Inflammatory macrophage treated with lipopolysaccharide for 1 hour (primary cell): ENCODE measurements around the gene CFAP65.

Experiments
- DNase-seq, 2 donors: peaks; one replicate each; pipeline ENCODE4 v3.0.0-alpha.2; 2020 to 2022

Gene CFAP65

GRCh38 chr2:219010162-219010756 is 31.1 kb downstream of the CFAP65 start:
- no peak for DNase-seq

- DNase-seq: no peak
These were observed 32.0 kb downstream of the CFAP65 start for GRCh38 chr2:219009294-219009693.

GRCh38 chr2:219003979-219004378 is 37.3 kb downstream of the CFAP65 start:
- DNase-seq: no peak

GRCh38 chr2:219003267-219003634 is 38.1 kb downstream of the CFAP65 start:
- no peak for DNase-seq

- DNase-seq: no peak
These were observed 38.7 kb downstream of the CFAP65 start for GRCh38 chr2:219002395-219003266.

- DNase-seq: no peak
These were observed 39.5 kb downstream of the CFAP65 start for GRCh38 chr2:219001577-219002394.

- no peak for DNase-seq
These were observed 40.2 kb downstream of the CFAP65 start for GRCh38 chr2:219001100-219001576.

GRCh38 chr2:219000569-219000960 is 40.8 kb downstream of the CFAP65 start:
- no peak for DNase-seq

GRCh38 chr2:218999881-219000568 is 41.3 kb downstream of the CFAP65 start:
- DNase-seq: no peak

GRCh38 chr2:218999021-218999880 is 42.1 kb downstream of the CFAP65 start:
- DNase-seq: no peak

- no peak for DNase-seq
These were observed 42.8 kb downstream of the CFAP65 start for GRCh38 chr2:218998414-218999002.

GRCh38 chr2:218997731-218998130 is 43.6 kb downstream of the CFAP65 start:
- DNase-seq: no peak

- no peak for DNase-seq
These were observed 44.4 kb downstream of the CFAP65 start for GRCh38 chr2:218996937-218997336.

- peak; percentile 47 to 88 for DNase-seq
These were observed 45.2 kb downstream of the CFAP65 start for GRCh38 chr2:218995972-218996711.

- no peak for DNase-seq
These were observed 45.8 kb downstream of the CFAP65 start for GRCh38 chr2:218995561-218995960.

- DNase-seq: no peak
These were observed 47.7 kb downstream of the CFAP65 start, which contains the start of gene CRYBA2 for GRCh38 chr2:218993345-218994315. TSS of gene CRYBA2 (minus strand) at chr2:218993422. CDS start at chr2:218993176, 246 bp downstream.

- no peak for DNase-seq
These were observed 48.5 kb downstream of the CFAP65 start for GRCh38 chr2:218992703-218993344.

- no peak for DNase-seq
These were observed 49.1 kb downstream of the CFAP65 start for GRCh38 chr2:218992196-218992595.
